HepG2 (cell line): ENCODE data around the gene SCUBE2. TPM values are rescaled to one million over a fixed set of nuclear protein-coding genes. Genes with fewer than 3 reads are reported as not detected.

Experiments used
- ARID3A ChIP-seq: IDR thresholded peaks from 2 replicates; pipeline ENCODE4 v1.6.1; 2012; ENCODE audit warnings: low read depth, low read length, improper control_type of control experiment
- FOSL2 ChIP-seq: sonication (generic); formaldehyde crosslinking; IDR thresholded peaks from 2 replicates; pipeline ENCODE4 v1.4.0; 2020; ENCODE audit warnings: missing genetic modification reagents
- HNF4A ChIP-seq: sonication (generic); formaldehyde crosslinking; IDR thresholded peaks from 2 replicates; pipeline ENCODE4 v1.4.0; 2020; ENCODE audit warnings: missing genetic modification reagents
- LCORL ChIP-seq, 2 experiments: fragments of 450-650 bp in 1 of 2; sonication (generic) in 1 of 2; formaldehyde crosslinking in 1 of 2; IDR thresholded peaks; 2 replicates each; pipeline versions ENCODE4 v1.5.0 to v1.6.1; 2017 to 2020; ENCODE audit warnings: antibody characterized with exemption in 1 of 2, missing genetic modification reagents in 1 of 2
- MAFF ChIP-seq: IDR thresholded peaks from 2 replicates; pipeline ENCODE4 v1.6.1; 2011; ENCODE audit warnings: low read depth, low read length, improper control_type of control experiment
- MAX ChIP-seq: IDR thresholded peaks from 2 replicates; pipeline ENCODE4 v1.6.1; 2012; ENCODE audit warnings: inconsistent platforms
- MIER2 ChIP-seq: IDR thresholded peaks from 2 replicates; pipeline ENCODE4 v1.6.1; 2016; ENCODE audit warnings: missing biosample characterization, missing genetic modification reagents
- MIXL1 ChIP-seq: IDR thresholded peaks from 2 replicates; pipeline ENCODE4 v1.6.1; 2016
- MLXIP ChIP-seq: sonication (generic); formaldehyde crosslinking; IDR thresholded peaks from 2 replicates; pipeline ENCODE4 v1.9.0; 2021; ENCODE audit warnings: missing genetic modification reagents, borderline replicate concordance
- MTERF4 ChIP-seq: sonication (generic); formaldehyde crosslinking; IDR thresholded peaks from 2 replicates; pipeline ENCODE4 v1.8.0; 2023; ENCODE audit warnings: mild to moderate bottlenecking, missing genetic modification reagents
- NCOR1 ChIP-seq: fragments of 200-600 bp; sonication (generic); IDR thresholded peaks from 2 replicates; pipeline ENCODE4 v1.7.0; 2017; ENCODE audit warnings: antibody characterized with exemption, low read length, borderline replicate concordance
- POLR2AphosphoS2 ChIP-seq: IDR thresholded peaks from 2 replicates; pipeline ENCODE4 v1.6.1; 2011; ENCODE audit warnings: low read depth, low read length, improper control_type of control experiment
- POLR2G ChIP-seq: fragments of 200-400 bp; formaldehyde crosslinking; IDR thresholded peaks from 2 replicates; pipeline ENCODE4 v1.6.1; 2018; ENCODE audit warnings: mild to moderate bottlenecking, low read depth, low read length, moderate library complexity
- SALL1 ChIP-seq: sonication (generic); formaldehyde crosslinking; IDR thresholded peaks from 2 replicates; pipeline ENCODE4 v1.8.0; 2022; ENCODE audit warnings: mild to moderate bottlenecking, missing genetic modification reagents
- SAP130 ChIP-seq: IDR thresholded peaks from 2 replicates; pipeline ENCODE4 v1.6.1; 2016; ENCODE audit warnings: low read depth
- SRF ChIP-seq: IDR thresholded peaks from 2 replicates; pipeline ENCODE4 v1.6.1; 2011; ENCODE audit warnings: mild to moderate bottlenecking, low read depth, low read length, moderate library complexity
- ZBTB4 ChIP-seq: sonication (generic); formaldehyde crosslinking; IDR thresholded peaks from 2 replicates; pipeline ENCODE4 v1.4.0; 2020; ENCODE audit warnings: missing genetic modification reagents, mild to moderate bottlenecking, borderline replicate concordance
- ZEB1 ChIP-seq: IDR thresholded peaks from 2 replicates; pipeline ENCODE4 v1.6.1; 2012; ENCODE audit warnings: mild to moderate bottlenecking, low read depth, inconsistent platforms; ENCODE audit not compliant: insufficient replicate concordance
- ZNF121 ChIP-seq: sonication (generic); formaldehyde crosslinking; IDR thresholded peaks from 2 replicates; pipeline ENCODE4 v1.5.0; 2020; ENCODE audit warnings: mild to moderate bottlenecking, missing genetic modification reagents
- ZNF501 ChIP-seq: sonication (generic); formaldehyde crosslinking; IDR thresholded peaks from 2 replicates; pipeline ENCODE4 v1.5.1; 2020; ENCODE audit warnings: mild to moderate bottlenecking, moderate library complexity, missing genetic modification reagents
- ZNF644 ChIP-seq: IDR thresholded peaks from 2 replicates; pipeline ENCODE4 v1.6.1; 2016; ENCODE audit warnings: low read depth
- ZNF879 ChIP-seq: sonication (generic); formaldehyde crosslinking; IDR thresholded peaks from 2 replicates; pipeline ENCODE4 v1.8.1; 2023; ENCODE audit warnings: missing genetic modification reagents
- ZSCAN9 ChIP-seq: IDR thresholded peaks from 2 replicates; pipeline ENCODE4 v1.6.1; 2016; ENCODE audit warnings: borderline replicate concordance
- polyA plus RNA-seq, 8 experiments: library from polyadenylated mRNA; depleted of rRNA in 3 of 8; stranded (reverse) in 7 of 8; unstranded in 1 of 8; fragments of >200 nt; fragmentation: Illumina TruSeq in 4 of 8; extraction: Trizol in 4 of 8; gene quantifications; 2 replicates each; pipeline versions ENCODE4 v1.2.1 to v1.2.3, GENCODE V29; 2011 to 2016; ENCODE audit warnings: low read depth in 4 of 8, missing spikeins in 1 of 8, mixed read lengths in 1 of 8; ENCODE audit not compliant: insufficient read depth in 1 of 8
- total RNA-seq, 5 experiments: library from RNA; depleted of rRNA; stranded (reverse); fragments of >200 nt; fragmentation: Illumina TruSeq; extraction: Trizol; gene quantifications; 2 replicates each; pipeline ENCODE4 v1.2.3, GENCODE V29; 2016; ENCODE audit warnings: low read depth in 1 of 5

The SCUBE2 gene
- total and polyA plus RNA-seq, 2 of the 13 experiments (the other 11 are each of a cell fraction or from before 2014, with no cell fraction given): 0.09 TPM; not detected in 1

- no peak for TF ChIP-seq MTERF4
- TF ChIP-seq ZNF121 (CRISPR knock-in tag): no peak
- TF ChIP-seq ZNF879 (CRISPR knock-in tag): no peak
- TF ChIP-seq ZEB1: no peak
- TF ChIP-seq FOSL2 (CRISPR knock-in tag): peak; percentile 77
- TF ChIP-seq ARID3A: peak; percentile 41; the same call in 1 of the 2 replicates
- TF ChIP-seq ZBTB4: no peak
- peak; percentile 78 for TF ChIP-seq MAX
- TF ChIP-seq HNF4A (CRISPR knock-in tag): peak; percentile 55
- no peak for TF ChIP-seq POLR2AphosphoS2
- 0 out of 2 replicates have a peak, but pooled peaks have one; percentile 19 for TF ChIP-seq NCOR1
- peak; percentile 42; the same call in 1 of the 2 replicates for TF ChIP-seq ZNF501
- TF ChIP-seq MLXIP (CRISPR knock-in tag): no peak
- 0 out of 2 replicates have a peak, but pooled peaks have one; percentile 37 for TF ChIP-seq MIXL1
- TF ChIP-seq SALL1 (CRISPR knock-in tag): peak; percentile 52; the same call in 1 of the 2 replicates
- no peak for TF ChIP-seq POLR2G
- TF ChIP-seq MAFF: no peak
- peak; percentile 48; the same call in 1 of the 2 replicates for TF ChIP-seq SAP130 (CRISPR knock-in tag)
- no peak for TF ChIP-seq MIER2 (CRISPR knock-in tag)
- TF ChIP-seq ZSCAN9 (CRISPR knock-in tag): no peak
- no peak for TF ChIP-seq LCORL (IDR thresholded peaks at IDR 0.05)
- TF ChIP-seq LCORL (CRISPR knock-in tag; IDR thresholded peaks at IDR 0.05): no peak
- 0 out of 2 replicates have a peak, but pooled peaks have one; percentile 31 for TF ChIP-seq SRF
- TF ChIP-seq ZNF644 (CRISPR knock-in tag): 0 out of 2 replicates have a peak, but pooled peaks have one; percentile 58
These were observed 13.2 kb upstream of the SCUBE2 start (continued) for GRCh38 chr11:9104580-9104979.
